Measurements from ENCODE around the gene ULK4.

- TF ChIP-seq, protein P1, sequence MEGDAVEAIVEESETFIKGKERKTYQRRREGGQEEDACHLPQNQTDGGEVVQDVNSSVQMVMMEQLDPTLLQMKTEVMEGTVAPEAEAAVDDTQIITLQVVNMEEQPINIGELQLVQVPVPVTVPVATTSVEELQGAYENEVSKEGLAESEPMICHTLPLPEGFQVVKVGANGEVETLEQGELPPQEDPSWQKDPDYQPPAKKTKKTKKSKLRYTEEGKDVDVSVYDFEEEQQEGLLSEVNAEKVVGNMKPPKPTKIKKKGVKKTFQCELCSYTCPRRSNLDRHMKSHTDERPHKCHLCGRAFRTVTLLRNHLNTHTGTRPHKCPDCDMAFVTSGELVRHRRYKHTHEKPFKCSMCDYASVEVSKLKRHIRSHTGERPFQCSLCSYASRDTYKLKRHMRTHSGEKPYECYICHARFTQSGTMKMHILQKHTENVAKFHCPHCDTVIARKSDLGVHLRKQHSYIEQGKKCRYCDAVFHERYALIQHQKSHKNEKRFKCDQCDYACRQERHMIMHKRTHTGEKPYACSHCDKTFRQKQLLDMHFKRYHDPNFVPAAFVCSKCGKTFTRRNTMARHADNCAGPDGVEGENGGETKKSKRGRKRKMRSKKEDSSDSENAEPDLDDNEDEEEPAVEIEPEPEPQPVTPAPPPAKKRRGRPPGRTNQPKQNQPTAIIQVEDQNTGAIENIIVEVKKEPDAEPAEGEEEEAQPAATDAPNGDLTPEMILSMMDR (IDR thresholded peaks at IDR 0.05; ENCODE audit: borderline replicate concordance, extremely low read depth, low read length, poor library complexity, severe bottlenecking) = no peak
- no peak for TF ChIP-seq EZH2 (IDR thresholded peaks at IDR 0.05; ENCODE audit: borderline replicate concordance, low read depth, low read length, severe bottlenecking)
Observed at GRCh38 chr3:41339758-41340157, 622.1 kb downstream of the ULK4 start.

All from DND-41 (cell line).